ENCODE results near the gene KLK10. TPM values are rescaled to one million over a fixed set of nuclear protein-coding genes. Genes with fewer than 3 reads are reported as not detected.

The KLK10 gene
- total and polyA plus RNA-seq, 10 of the 15 experiments (the other 5 are each of a cell fraction or from before 2014, with no cell fraction given), result not detected

- H3K4me2 ChIP-seq (ENCODE audit: control insufficient read depth, insufficient read depth), result no peak overlapping the region
- no TSS peak for BruUV-seq (replicated peaks)
- RAD21 ChIA-PET (ENCODE audit: unreplicated experiment), result no interaction called here
- H3K4me1 ChIP-seq (ENCODE audit: control insufficient read depth, insufficient read depth, low read length), result no peaks in the 10 kb centered on the region
- no peak overlapping the region for H2AFZ ChIP-seq (ENCODE audit: control insufficient read depth, low read depth, low read length)
- SMC1A ChIA-PET (ENCODE audit: uncharacterized antibody, unreplicated experiment), result no interaction called here
- no peak for FAIRE-seq
- no peaks in the 10 kb centered on the region for H3K79me2 ChIP-seq (ENCODE audit: control insufficient read depth, insufficient read depth, low read length)
- 12% methylated on average over 7 of the region's 7 CpGs for WGBS (ENCODE audit: insufficient coverage, insufficient replicate concordance, low lambda C conversion rate, missing lambda C conversion rate)
- in situ Hi-C loops (cut with MboI), result no loop called here
- TF ChIP-seq IRF4 (IDR thresholded peaks at IDR 0.05; ENCODE audit: low read depth, low read length) (no peak), PML (IDR thresholded peaks at IDR 0.05; ENCODE audit: low read length) (no peak), NR2C2 (IDR thresholded peaks at IDR 0.05; ENCODE audit: borderline replicate concordance, control insufficient read depth, insufficient read length, low read depth) (no peak), TCF3 (IDR thresholded peaks at IDR 0.05; ENCODE audit: borderline replicate concordance, insufficient read depth, low read depth, low read length) (no peak), FOXK2 (IDR thresholded peaks at IDR 0.05) (no peak), YY1 (IDR thresholded peaks at IDR 0.05; ENCODE audit: low read depth, low read length) (no peak), CEBPZ (IDR thresholded peaks at IDR 0.05; ENCODE audit: low read depth, low read length) (no peak), YBX1 (IDR thresholded peaks at IDR 0.05) (no peak), ZNF622 (IDR thresholded peaks at IDR 0.05) (no peak), MEF2A (IDR thresholded peaks at IDR 0.05; ENCODE audit: insufficient read depth, low read depth, low read length) (no peak)
- H4K20me1 ChIP-seq (ENCODE audit: control insufficient read depth, insufficient read depth), result no peaks in the 10 kb centered on the region
- H3K36me3 ChIP-seq (ENCODE audit: control insufficient read depth in 2 of 2, insufficient read depth in 2 of 2, low read length in 1 of 2), result no peaks in the 10 kb centered on the region
- H3K9ac ChIP-seq (ENCODE audit: control insufficient read depth, insufficient read depth, low read length), result no peak overlapping the region
- POLR2A ChIA-PET, result no interaction called here
- H3K27me3 ChIP-seq (replicated peaks in 1 of 2; ENCODE audit: control insufficient read depth in 2 of 2, insufficient read depth in 2 of 2, low read length in 1 of 2), result no peaks in the 10 kb centered on the region
- no peak overlapping the region for H3K4me3 ChIP-seq
- no peak overlapping the region for H3K27ac ChIP-seq (ENCODE audit: control insufficient read depth, insufficient read depth)
- no peak for ATAC-seq
- intact Hi-C loops (cut with micrococcal nuclease; ENCODE audit: unreplicated experiment), result no loop called here
- DNase-seq (ENCODE audit: low read depth, low spot score), result no peak
- CTCF ChIA-PET, result no interaction called here
- no peaks in the 10 kb centered on the region for H3K9me3 ChIP-seq (replicated peaks; ENCODE audit: control insufficient read depth, insufficient read depth, low read length)
Observed at GRCh38 chr19:51059715-51060114, 40.2 kb upstream of the KLK10 start.

Data from GM12878 (cell line).